GM19099 (cell line): ENCODE results near the gene RANBP3.

Source experiments
- POLR2A ChIP-seq: IDR thresholded peaks from 3 replicates; pipeline ENCODE4 v1.6.1; 2011; ENCODE audit warnings: low read depth; ENCODE audit not compliant: insufficient read length; ENCODE audit errors: extremely low read depth

The RANBP3 gene

DNA sequence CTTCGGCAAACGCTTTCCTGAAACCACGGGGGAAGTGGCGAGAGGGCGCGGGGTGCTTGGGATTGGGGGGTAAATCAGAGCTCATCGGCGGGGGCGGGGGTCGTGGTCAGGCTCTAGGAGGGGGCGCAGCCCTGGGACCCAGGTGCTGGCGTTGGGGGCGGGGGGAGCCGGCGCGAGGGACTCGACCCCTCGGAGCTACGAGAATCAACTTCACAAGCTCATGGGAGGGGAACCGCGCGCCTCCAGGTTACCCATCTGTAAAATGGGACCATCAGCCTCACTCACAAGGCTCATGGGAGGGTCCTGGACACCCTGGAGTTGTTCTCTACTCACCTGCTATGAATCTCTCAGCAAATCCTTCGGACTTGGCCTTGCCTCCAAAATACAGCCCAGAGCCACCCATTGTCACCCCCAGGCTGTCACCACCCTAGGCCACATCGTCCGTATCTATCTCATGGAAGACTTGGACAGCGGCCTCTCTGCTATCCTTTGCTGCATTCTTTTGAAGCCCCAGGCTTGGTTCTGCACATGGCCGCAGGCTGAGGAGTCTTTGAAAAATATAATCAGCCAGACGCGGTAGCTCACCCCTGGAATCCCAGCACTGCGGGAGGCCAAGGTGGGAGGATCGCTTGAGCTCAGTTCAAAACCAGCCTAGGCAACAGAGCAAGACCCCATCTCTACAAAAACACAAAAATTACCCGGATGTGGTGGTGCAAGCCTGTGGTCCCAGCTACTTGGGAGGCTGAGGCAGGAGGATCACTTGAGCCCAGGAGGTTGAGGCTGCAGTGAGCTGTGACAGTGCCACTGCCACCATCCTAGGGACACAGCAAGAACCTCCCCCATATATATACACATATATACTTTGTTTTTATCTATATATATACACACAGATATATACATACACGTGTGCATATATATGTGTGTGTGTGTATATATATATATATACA lies 939 bp upstream of the RANBP3 start:
- TF ChIP-seq POLR2A = no peak

DNA sequence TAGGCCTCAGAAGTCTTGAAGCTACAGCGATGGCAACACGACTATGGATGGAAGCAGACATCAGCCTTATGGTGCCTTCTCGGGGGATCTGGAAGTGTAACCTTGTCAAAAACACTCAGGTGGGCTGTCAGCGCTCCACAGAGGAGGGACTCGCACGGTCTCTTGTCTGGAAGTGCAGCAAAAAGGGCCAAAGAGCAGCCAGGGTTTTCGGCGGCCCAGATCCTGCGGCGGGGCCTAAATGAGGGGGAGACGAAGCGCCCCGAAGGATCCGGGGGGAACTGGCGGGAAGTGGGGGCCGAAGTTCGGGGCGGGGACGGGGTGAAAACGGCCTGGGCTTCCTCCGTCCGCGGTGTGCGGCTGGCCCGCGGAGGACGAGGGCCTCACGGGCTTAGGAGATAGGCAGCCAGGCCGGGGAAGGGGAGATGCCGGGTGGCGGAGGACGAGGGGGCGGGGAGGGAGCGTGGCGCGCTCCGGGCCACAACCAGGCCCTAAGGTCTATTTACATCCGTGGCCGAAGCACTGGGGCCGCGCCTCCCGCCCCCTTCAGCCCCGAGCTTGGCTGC lies 637 bp downstream of the RANBP3 start:
- TF ChIP-seq POLR2A = no peak

DNA sequence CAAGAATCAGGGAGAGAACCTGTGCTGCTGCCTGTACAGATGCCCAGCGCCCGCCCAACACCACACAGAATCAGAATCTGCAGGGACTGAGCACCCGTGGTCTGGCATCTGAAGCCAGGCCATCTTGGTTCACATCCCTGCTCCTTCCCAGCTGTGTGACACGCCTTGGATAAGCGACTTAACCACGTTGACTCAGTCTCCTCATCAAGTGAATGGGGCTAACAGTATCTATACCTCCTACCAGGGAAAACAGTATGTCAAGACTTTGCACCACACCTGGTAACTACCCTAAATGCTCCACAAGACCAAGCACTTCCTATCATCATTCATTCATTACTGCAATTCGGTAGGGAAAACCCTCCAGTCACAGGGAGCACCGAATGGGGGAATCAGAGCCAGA lies 1.2 kb downstream of the RANBP3 start:
- TF ChIP-seq POLR2A = no peak

DNA sequence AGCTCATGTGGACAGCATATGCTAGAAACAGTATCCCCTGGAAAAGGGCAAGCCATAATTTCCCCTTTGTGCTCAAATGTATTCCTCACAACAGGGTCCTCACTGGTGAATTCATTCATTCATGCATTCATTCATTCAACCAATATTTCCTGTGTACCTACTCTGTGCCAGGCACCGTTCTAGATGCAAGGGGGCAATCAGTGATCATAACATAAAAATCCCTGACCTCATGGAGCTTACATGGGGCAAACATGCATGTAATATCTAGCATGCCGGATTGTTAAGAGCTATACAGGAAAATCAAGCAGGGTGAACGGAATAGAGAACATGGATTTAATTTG lies 2.6 kb downstream of the RANBP3 start:
- no peak for TF ChIP-seq POLR2A

DNA sequence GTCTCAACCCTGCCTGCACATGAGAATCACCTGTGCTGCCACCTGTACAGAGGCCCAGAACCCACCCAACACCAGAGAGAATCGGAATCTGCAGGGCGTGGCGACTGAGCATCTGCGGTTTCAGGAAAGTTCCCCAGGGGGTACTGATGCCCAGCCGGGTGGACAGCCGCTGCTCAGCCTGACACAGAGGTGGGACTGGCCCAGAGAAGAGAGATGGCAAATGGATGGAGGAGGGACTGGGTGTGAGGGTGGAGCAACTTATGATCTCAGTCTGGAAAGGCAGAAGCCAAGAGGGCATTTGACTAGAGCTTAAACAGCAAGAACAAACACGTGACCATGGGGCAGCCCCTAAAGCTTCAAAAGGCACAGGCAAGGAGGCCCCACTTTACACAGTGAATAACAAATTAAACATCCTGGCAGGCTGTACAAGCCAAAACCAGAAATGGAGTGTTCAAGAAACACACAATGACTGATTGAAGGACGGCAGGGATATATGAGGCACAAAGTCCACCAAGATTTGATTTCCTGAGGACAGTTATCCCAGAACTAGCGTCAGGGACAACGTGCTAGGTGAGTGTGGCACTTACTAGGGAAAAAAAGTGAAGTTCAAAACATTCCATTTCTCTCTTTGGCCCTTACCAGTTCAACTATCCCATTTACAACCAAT lies 3.1 kb downstream of the RANBP3 start:
- no peak for TF ChIP-seq POLR2A

DNA sequence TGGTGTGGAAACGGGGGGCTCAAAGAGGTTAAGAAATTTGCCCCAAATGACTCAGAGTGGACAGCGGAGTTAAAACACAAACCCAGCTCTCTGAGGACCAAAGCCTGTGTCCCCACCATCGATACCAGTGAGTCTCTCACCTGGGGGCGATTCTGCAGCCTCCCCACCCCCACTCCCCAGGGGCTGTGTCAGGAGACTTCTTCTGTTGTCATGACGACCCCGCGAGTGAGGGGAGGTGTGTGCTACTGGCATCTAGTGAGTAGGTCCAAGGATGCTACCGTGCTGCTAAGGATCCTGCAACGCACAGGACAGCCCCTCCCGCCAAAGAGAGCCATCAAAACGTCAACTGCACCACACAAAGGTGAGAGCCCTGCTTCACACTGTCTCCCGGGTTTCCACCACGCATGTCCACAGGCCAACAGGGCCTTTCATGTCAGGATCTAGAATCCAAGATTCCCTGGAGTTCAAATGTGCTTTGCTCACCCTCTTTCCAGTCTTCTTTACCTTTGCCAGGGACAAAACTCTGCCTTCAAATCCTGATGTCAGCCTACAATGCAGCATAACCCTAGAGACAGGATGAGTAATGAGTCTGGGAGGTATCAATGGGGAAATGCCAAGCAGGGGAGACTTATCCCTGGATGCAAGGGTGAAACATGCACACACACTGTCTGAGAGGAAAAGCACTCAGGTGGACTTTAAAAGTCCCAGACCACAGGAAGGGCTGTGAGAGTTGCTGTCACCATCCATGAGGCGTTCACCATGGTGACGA lies 3.9 kb downstream of the RANBP3 start:
- TF ChIP-seq POLR2A = no peak

DNA sequence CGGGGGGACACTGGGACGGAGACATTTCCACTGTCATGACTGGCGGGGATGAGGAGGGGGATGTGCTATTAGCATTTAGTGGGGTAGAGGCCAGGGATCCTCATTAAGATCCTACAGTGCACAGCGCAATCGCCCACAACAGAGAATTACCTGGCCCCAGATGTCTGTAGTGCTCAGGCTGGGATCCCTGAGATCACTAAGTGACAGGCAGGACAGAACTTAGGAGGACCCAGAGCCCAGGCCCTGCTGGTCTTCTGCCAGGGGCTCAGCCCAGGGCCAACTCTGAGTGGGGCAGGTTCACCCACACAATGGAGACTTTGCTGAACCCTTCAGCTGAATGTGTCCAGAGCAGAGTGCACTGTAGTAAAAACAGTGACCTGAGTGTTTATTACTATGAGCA lies 4.6 kb downstream of the RANBP3 start:
- TF ChIP-seq POLR2A = no peak

DNA sequence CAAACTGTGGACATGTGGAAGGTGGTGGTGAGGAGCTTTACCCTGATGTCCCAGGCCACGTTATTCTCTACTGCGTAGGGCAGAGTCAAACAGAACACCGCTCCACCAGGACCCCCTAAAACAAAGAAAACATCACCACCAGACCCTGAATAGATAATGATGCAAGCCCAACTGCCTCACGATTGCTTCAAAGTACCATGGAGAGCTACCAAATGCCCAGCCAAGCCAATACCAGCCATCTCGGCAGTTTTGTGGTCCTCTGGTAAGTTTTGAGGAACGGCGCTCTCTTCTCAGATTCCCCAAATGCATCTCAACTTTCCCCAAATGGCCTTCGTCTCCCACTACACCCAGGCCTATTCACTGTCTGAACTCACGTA lies 5.6 kb downstream of the RANBP3 start:
- TF ChIP-seq POLR2A = no peak

DNA sequence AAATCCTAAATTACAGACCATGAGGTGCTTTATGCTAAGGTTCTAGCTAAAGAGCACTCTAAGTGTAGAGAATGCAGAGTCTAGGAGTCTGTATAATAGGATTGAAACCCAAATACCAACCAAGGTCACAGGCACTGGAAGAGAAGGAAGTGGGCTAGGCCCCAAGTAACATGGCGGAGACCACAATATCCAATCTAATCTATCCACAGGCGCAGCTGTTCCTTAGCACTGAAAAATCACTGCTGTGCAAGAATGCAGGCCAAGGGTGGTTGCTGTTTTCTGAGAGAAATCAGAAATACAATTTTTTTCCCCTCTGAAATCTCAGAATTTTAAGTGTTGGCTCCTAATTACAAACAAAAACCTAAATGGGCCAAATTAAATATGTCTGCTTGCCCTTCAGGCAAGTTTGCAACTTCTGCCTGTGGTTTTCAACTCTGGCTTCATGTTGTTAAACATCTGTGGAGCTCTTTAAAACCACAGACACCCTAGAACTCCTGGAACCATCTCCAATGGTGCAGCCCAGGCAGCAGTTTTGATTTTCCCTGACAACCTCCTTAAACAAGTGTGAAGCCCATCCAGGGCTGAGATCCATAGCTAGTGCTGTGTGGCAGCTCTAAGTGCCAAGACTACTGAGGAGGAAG lies 6.1 kb downstream of the RANBP3 start:
- no peak for TF ChIP-seq POLR2A

DNA sequence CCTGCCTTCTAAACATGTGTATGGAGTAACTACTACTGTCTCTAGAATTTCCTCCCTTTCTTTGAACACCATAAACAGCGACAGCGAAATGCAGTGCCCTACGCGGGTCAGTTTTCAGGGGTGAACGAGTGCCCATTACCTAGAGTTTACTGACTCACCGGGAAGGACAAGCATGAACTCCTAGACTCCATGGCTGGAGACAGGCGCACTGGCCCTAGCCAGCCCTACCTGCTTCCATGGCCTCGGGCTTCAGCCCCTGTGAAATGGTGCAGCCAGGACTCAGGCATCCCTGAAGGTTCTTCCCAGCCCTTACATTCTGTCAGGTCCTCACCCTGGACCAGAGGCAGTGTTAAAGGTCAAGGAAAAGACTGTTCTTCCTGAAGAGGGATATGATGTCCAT lies 8.5 kb downstream of the RANBP3 start:
- TF ChIP-seq POLR2A = no peak

DNA sequence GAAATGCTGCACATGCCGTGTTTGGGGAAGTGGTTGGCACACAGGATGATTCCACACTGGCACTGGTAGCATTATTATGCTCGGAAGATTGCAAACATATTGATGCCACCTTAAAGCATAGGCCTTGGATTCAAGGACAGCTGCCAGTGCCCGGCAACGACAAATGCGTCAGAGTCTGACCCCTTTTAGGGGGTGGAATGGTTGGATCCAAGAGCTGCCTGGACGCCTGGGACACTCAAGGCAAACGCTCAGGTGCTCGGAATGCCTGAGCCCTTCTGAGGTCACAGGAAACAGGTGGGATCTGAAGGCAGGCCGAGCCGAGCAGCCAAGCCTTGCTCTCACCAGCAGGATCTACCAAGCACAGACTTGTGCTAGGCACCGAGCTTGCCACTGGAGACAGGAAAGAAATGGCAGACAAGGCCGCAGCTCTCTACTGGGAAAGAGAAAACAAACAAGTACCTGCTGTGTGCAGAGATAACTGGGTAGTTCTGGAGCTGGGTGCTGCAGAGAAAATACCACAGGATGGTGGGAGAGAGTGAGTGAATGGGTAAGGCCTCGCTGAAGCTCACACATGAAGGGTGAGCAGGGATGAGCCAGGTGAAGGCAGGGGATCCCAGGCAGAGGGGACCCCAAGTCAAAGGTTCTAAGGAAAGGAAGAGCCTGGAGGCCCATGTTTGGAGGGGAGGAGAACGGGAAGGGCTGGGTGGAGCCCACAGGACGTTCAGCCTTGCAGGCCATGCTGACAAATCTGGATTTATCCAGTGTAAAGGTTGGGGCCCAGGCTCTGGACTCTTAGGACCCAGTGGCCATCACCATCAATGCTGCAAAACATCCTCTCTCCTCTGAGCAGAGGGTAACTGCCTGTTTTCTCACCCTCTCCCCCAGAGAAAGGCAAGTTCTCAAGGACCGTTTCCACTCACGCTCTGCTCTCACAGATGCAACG lies 9.2 kb downstream of the RANBP3 start:
- TF ChIP-seq POLR2A = no peak

DNA sequence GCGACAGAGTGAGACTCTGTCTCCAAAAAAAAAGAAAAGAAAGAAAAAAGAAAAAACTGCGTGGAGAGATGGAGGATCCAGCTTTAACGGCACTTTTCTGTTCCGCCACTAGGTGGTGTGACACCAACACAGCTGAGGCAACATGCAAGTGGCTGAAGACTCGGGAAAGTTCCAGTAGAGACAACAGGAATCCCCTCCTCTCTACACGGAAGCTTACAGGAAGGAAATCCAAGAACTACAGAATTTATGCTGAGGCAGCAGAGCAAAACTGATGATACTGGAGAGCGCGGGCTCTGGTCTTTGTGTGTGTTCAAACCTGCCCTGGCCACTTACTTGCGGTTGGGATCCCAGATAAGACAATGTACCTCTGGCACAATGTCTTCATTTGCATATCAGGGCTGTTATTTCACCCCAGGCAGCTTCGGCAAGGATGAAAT lies 9.9 kb downstream of the RANBP3 start:
- TF ChIP-seq POLR2A = no peak

DNA sequence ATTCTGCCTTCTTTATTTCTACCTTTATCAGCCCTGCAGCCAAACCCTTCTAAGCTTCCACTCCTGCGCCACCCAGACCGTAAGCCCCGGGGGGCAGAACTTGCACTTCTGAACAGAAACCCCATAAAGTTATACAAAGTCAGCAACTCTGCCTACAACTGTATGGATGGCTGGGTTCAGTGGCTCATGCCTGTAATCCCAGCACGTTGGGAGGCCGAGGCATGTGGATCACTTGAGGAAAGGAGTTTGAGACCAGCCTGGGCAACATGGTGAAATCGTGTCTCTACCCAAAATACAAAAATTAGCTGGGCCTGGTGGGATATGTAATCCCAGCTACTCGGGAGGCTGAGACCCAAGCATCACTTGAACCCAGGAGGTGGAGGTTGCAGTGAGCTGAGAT lies 10.4 kb downstream of the RANBP3 start:
- TF ChIP-seq POLR2A = no peak

DNA sequence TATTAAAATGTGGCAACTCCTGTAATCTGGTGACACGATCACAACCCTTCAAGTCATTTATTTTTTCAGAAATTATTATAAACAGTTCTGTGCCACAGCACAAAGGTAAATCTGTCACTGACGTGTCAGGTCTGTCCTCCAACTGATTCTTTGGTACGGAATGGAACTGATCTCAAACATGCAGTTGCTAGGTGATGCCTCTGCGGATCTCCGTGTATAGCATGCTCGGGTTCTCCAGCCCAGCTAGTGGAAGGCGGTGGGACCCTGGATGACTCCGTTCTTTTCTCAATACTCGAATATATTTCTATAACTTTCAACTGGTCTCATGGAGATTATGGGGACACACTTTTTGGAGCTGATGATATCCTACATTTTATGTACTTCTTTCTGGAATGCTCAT lies 11.0 kb downstream of the RANBP3 start:
- TF ChIP-seq POLR2A = no peak

DNA sequence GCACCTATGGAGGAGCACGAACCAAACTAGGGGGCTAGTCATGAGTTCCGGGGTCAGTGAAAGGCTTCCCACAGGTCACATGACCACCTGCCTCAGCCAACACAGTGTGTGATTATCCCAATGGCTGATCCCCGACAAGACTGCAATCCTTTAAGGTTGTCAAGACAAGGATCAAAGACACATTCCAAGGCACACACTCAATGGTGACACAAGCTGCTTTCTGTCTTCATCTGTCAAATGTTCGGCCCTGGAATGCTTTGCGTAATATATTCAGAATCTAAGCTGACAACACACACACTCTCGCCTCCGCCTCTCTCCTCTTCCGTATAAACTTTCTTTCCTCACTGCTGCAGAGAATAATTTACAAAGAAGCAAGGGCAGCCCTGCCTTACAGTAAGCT lies 11.7 kb downstream of the RANBP3 start:
- TF ChIP-seq POLR2A = no peak
